ENCODE results near the gene NEK2. TPM values are rescaled to one million over a fixed set of nuclear protein-coding genes. Genes with fewer than 3 reads are reported as not detected.

NEK2 gene
- total and polyA plus RNA-seq, 4 donors: 1.0 to 1.5 TPM; not detected in 2

- H3K4me3 ChIP-seq (ENCODE audit: low read length in 2 of 2): no peak overlapping the region
- intact Hi-C loops (cut with DNase I): no loop called here
Measured at GRCh38 chr1:211634931-211635330, 40.5 kb downstream of the NEK2 start.

GRCh38 chr1:211634461-211634860, 41.0 kb downstream of the NEK2 start:
- H3K27ac ChIP-seq (ENCODE audit: low read depth in 1 of 2, low read length in 2 of 2): no peak overlapping the region
- WGBS, 2 donors: 97% methylated on average over 4 of the region's 4 CpGs
- H3K4me3 ChIP-seq (ENCODE audit: low read length in 2 of 2): no peak overlapping the region
- H3K27me3 ChIP-seq (ENCODE audit: control insufficient read depth in 1 of 2, insufficient read depth in 2 of 2, low read length in 1 of 2): no peaks in the 10 kb centered on the region
- H3K36me3 ChIP-seq (ENCODE audit: control insufficient read depth in 1 of 2, insufficient read depth in 2 of 2, low read length in 1 of 2): no peaks in the 10 kb centered on the region
- DNase-seq (no peak), ATAC-seq (ENCODE audit: low FRiP score) (no peak)
- no peaks in the 10 kb centered on the region for H3K4me1 ChIP-seq (ENCODE audit: control insufficient read depth in 1 of 2, insufficient read depth in 2 of 2, low read length in 2 of 2)
- H3K9me3 ChIP-seq (ENCODE audit: control insufficient read depth, low read length): no peaks in the 10 kb centered on the region
- intact Hi-C loops (cut with DNase I): no loop called here

More at GRCh38 chr1:211634931-211635330, 40.5 kb downstream of the NEK2 start:
- no peak for ATAC-seq (ENCODE audit: low FRiP score)
- Histone ChIP-seq H3K9me3 (ENCODE audit: control insufficient read depth, low read length) (no peaks in the 10 kb centered on the region), H3K4me1 (ENCODE audit: control insufficient read depth in 1 of 2, insufficient read depth in 2 of 2, low read length in 2 of 2) (no peaks in the 10 kb centered on the region), H3K36me3 (ENCODE audit: control insufficient read depth in 1 of 2, insufficient read depth in 2 of 2, low read length in 1 of 2) (no peaks in the 10 kb centered on the region), H3K27me3 (ENCODE audit: control insufficient read depth in 1 of 2, insufficient read depth in 2 of 2, low read length in 1 of 2) (no peaks in the 10 kb centered on the region), H3K27ac (ENCODE audit: low read depth in 1 of 2, low read length in 2 of 2) (no peak overlapping the region)
- WGBS, 2 donors: 96 to 98% methylated on average over 4 of the region's 4 CpGs
- DNase-seq: no peak

- Histone ChIP-seq H3K4me3 (ENCODE audit: low read length in 2 of 2) (no peak overlapping the region), H3K27me3 (ENCODE audit: control insufficient read depth in 1 of 2, insufficient read depth in 2 of 2, low read length in 1 of 2) (no peaks in the 10 kb centered on the region), H3K36me3 (ENCODE audit: control insufficient read depth in 1 of 2, insufficient read depth in 2 of 2, low read length in 1 of 2) (no peaks in the 10 kb centered on the region), H3K27ac (ENCODE audit: low read depth in 1 of 2, low read length in 2 of 2) (no peak overlapping the region), H3K9me3 (ENCODE audit: control insufficient read depth, low read length) (no peaks in the 10 kb centered on the region), H3K4me1 (ENCODE audit: control insufficient read depth in 1 of 2, insufficient read depth in 2 of 2, low read length in 2 of 2) (no peaks in the 10 kb centered on the region)
- DNase-seq: no peak
- peak; percentile 3 for ATAC-seq (ENCODE audit: low FRiP score)
- intact Hi-C loops (cut with DNase I): no loop called here
- WGBS, 2 donors: 88% methylated on average over 8 of the region's 8 CpGs
Measured at GRCh38 chr1:211633524-211633846, 41.9 kb downstream of the NEK2 start.

- H3K4me1 ChIP-seq (ENCODE audit: control insufficient read depth in 1 of 2, insufficient read depth in 2 of 2, low read length in 2 of 2): no peaks in the 10 kb centered on the region
- H3K27me3 ChIP-seq (ENCODE audit: control insufficient read depth in 1 of 2, insufficient read depth in 2 of 2, low read length in 1 of 2): no peaks in the 10 kb centered on the region
- intact Hi-C loops (cut with DNase I): no loop called here
- ATAC-seq (ENCODE audit: low FRiP score) (peak; percentile 27), DNase-seq (peak in 1 of 2 donors; percentile 77)
- no peaks in the 10 kb centered on the region for H3K36me3 ChIP-seq (ENCODE audit: control insufficient read depth in 1 of 2, insufficient read depth in 2 of 2, low read length in 1 of 2)
- no peaks in the 10 kb centered on the region for H3K9me3 ChIP-seq (ENCODE audit: control insufficient read depth, low read length)
- H3K27ac ChIP-seq (ENCODE audit: low read depth in 1 of 2, low read length in 2 of 2): peak overlapping the region in 1 of 2 donors; percentile 54
- H3K4me3 ChIP-seq (ENCODE audit: low read length in 2 of 2): no peak overlapping the region
- WGBS, 2 donors: 6 to 12% methylated on average over 13 of the region's 13 CpGs
Measured at GRCh38 chr1:211632808-211633523, 42.5 kb downstream of the NEK2 start.

- DNase-seq (peak in 1 of 2 donors; percentile 55), ATAC-seq (ENCODE audit: low FRiP score) (no peak)
- WGBS, 2 donors: 55 to 60% methylated on average over 16 of the region's 16 CpGs
- Histone ChIP-seq H3K4me3 (ENCODE audit: low read length in 2 of 2) (no peak overlapping the region), H3K27ac (ENCODE audit: low read depth in 1 of 2, low read length in 2 of 2) (peak overlapping the region in 1 of 2 donors; percentile 17), H3K36me3 (ENCODE audit: control insufficient read depth in 1 of 2, insufficient read depth in 2 of 2, low read length in 1 of 2) (no peaks in the 10 kb centered on the region), H3K27me3 (ENCODE audit: control insufficient read depth in 1 of 2, insufficient read depth in 2 of 2, low read length in 1 of 2) (no peaks in the 10 kb centered on the region), H3K9me3 (ENCODE audit: control insufficient read depth, low read length) (no peaks in the 10 kb centered on the region), H3K4me1 (ENCODE audit: control insufficient read depth in 1 of 2, insufficient read depth in 2 of 2, low read length in 2 of 2) (no peaks in the 10 kb centered on the region)
- intact Hi-C loops (cut with DNase I): no loop called here
Measured at GRCh38 chr1:211632117-211632807, 43.2 kb downstream of the NEK2 start.

- Histone ChIP-seq H3K4me1 (ENCODE audit: control insufficient read depth in 1 of 2, insufficient read depth in 2 of 2, low read length in 2 of 2) (no peaks in the 10 kb centered on the region), H3K36me3 (ENCODE audit: control insufficient read depth in 1 of 2, insufficient read depth in 2 of 2, low read length in 1 of 2) (no peaks in the 10 kb centered on the region), H3K9me3 (ENCODE audit: control insufficient read depth, low read length) (no peaks in the 10 kb centered on the region), H3K27ac (ENCODE audit: low read depth in 1 of 2, low read length in 2 of 2) (no peak overlapping the region), H3K27me3 (ENCODE audit: control insufficient read depth in 1 of 2, insufficient read depth in 2 of 2, low read length in 1 of 2) (no peaks in the 10 kb centered on the region), H3K4me3 (ENCODE audit: low read length in 2 of 2) (no peak overlapping the region)
- 83 to 88% methylated on average over 6 of the region's 6 CpGs for WGBS, 2 donors
- ATAC-seq (ENCODE audit: low FRiP score) (no peak), DNase-seq (peak in 1 of 2 donors; percentile 30)
- intact Hi-C loops (cut with DNase I): no loop called here
Measured at GRCh38 chr1:211631168-211631567, 44.3 kb downstream of the NEK2 start.

GRCh38 chr1:211630236-211631081, 45.0 kb downstream of the NEK2 start:
- Histone ChIP-seq H3K4me3 (ENCODE audit: low read length in 2 of 2) (no peak overlapping the region), H3K9me3 (ENCODE audit: control insufficient read depth, low read length) (no peaks in the 10 kb centered on the region), H3K27me3 (ENCODE audit: control insufficient read depth in 1 of 2, insufficient read depth in 2 of 2, low read length in 1 of 2) (no peaks in the 10 kb centered on the region), H3K27ac (ENCODE audit: low read depth in 1 of 2, low read length in 2 of 2) (no peak overlapping the region), H3K36me3 (ENCODE audit: control insufficient read depth in 1 of 2, insufficient read depth in 2 of 2, low read length in 1 of 2) (no peaks in the 10 kb centered on the region), H3K4me1 (ENCODE audit: control insufficient read depth in 1 of 2, insufficient read depth in 2 of 2, low read length in 2 of 2) (no peaks in the 10 kb centered on the region)
- DNase-seq (peak in 1 of 2 donors; percentile 70), ATAC-seq (ENCODE audit: low FRiP score) (peak; percentile 5)
- 40 to 42% methylated on average over 17 of the region's 17 CpGs for WGBS, 2 donors
- intact Hi-C loops (cut with DNase I): no loop called here

GRCh38 chr1:211628417-211628816, 47.0 kb downstream of the NEK2 start:
- Histone ChIP-seq H3K27me3 (ENCODE audit: control insufficient read depth in 1 of 2, insufficient read depth in 2 of 2, low read length in 1 of 2) (no peaks in the 10 kb centered on the region), H3K9me3 (ENCODE audit: control insufficient read depth, low read length) (no peaks in the 10 kb centered on the region), H3K4me1 (ENCODE audit: control insufficient read depth in 1 of 2, insufficient read depth in 2 of 2, low read length in 2 of 2) (no peaks in the 10 kb centered on the region), H3K4me3 (ENCODE audit: low read length in 2 of 2) (no peak overlapping the region), H3K36me3 (ENCODE audit: control insufficient read depth in 1 of 2, insufficient read depth in 2 of 2, low read length in 1 of 2) (no peaks in the 10 kb centered on the region), H3K27ac (ENCODE audit: low read depth in 1 of 2, low read length in 2 of 2) (no peak overlapping the region)
- intact Hi-C loops (cut with DNase I): no loop called here
- DNase-seq: no peak
- ATAC-seq (ENCODE audit: low FRiP score): no peak
- WGBS, 2 donors: 82 to 83% methylated on average over 4 of the region's 4 CpGs

Measured in aorta (tissue), 5 donors.